RWPE1 (cell line): ENCODE results near the gene VEZF1.

Source experiments
- CTCF ChIA-PET: fragments of 350-600 bp; sonication (Branson Sonifier 250); formaldehyde crosslinking; extraction: SDS; loops from one replicate; lab custom pipeline; 2021; lab: Yijun Ruan, JAX
- POLR2A ChIA-PET: fragments of 400-600 bp; formaldehyde crosslinking; extraction: SDS; loops from one replicate; lab custom pipeline; 2020; ENCODE audit warnings: antibody characterized with exemption; ENCODE audit not compliant: low non-redundant PET; lab: Yijun Ruan, JAX
- DNase-seq: peaks from one replicate; pipeline ENCODE4 v3.0.0; 2012; ENCODE audit warnings: low spot score
- H3K27ac ChIP-seq: fragments of 450-650 bp; 2 replicates; pipeline ENCODE4 v1.5.1; 2017
- TF ChIP-seq, protein P1 (sequence below): fragments of 450-650 bp; conservative IDR thresholded peaks from 2 replicates; pipeline ENCODE4 v1.5.1; 2017; ENCODE audit warnings: low read depth, mild to moderate bottlenecking

Gene VEZF1, protein sequence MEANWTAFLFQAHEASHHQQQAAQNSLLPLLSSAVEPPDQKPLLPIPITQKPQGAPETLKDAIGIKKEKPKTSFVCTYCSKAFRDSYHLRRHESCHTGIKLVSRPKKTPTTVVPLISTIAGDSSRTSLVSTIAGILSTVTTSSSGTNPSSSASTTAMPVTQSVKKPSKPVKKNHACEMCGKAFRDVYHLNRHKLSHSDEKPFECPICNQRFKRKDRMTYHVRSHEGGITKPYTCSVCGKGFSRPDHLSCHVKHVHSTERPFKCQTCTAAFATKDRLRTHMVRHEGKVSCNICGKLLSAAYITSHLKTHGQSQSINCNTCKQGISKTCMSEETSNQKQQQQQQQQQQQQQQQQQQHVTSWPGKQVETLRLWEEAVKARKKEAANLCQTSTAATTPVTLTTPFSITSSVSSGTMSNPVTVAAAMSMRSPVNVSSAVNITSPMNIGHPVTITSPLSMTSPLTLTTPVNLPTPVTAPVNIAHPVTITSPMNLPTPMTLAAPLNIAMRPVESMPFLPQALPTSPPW

DNA sequence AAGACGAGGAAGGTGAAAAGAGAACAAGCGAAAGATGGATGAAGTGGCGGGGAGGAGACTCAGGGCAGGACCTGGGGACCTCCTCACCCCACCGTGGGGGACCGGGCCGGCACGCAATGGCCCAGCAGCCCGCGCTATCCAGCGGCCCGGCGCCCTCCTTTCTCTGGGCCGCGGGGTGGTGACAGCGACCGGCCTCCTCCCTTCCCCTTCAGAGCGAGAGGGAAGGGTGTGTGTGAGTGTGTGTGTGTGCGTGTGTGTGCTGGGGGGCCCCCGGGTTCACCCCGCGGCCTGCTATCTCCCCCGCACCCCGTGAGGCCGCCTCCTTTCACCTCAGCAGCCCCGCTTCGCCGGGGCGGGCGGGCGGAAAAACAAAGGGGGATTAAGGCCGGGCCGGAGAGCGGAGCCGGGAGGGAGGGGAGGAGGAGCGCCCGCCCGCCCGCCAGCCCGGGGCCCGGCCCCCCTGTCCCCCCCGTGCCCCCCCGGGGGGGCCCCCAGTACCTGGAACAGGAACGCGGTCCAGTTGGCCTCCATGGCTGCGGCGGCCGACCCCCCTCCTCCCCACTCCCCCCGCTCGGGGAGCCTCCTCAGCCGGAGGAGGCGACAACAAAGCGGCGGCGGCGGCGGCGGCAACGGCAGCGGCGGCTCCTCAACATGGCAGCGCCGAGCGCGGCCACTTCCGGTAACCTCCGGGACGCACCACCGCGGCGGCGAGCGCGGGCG lies at the start of gene VEZF1:
Gene VEZF1, minus strand, starts transcription at position 674 of the 720 bp plus-strand sequence. Its CDS starts 143 bp downstream, at position 531.
- TF ChIP-seq, protein P1, sequence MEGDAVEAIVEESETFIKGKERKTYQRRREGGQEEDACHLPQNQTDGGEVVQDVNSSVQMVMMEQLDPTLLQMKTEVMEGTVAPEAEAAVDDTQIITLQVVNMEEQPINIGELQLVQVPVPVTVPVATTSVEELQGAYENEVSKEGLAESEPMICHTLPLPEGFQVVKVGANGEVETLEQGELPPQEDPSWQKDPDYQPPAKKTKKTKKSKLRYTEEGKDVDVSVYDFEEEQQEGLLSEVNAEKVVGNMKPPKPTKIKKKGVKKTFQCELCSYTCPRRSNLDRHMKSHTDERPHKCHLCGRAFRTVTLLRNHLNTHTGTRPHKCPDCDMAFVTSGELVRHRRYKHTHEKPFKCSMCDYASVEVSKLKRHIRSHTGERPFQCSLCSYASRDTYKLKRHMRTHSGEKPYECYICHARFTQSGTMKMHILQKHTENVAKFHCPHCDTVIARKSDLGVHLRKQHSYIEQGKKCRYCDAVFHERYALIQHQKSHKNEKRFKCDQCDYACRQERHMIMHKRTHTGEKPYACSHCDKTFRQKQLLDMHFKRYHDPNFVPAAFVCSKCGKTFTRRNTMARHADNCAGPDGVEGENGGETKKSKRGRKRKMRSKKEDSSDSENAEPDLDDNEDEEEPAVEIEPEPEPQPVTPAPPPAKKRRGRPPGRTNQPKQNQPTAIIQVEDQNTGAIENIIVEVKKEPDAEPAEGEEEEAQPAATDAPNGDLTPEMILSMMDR: no peak
- peak; percentile 83 for DNase-seq
- ChIA-PET POLR2A (interaction anchor here (1.0 kb wide), 1 partner anchor 39 kb away, joined by 3 read pairs; no protein-coding TSS in a partner anchor), CTCF (interaction anchor here (0.7 to 1.4 kb wide), 3 partner anchors 12 to 39 kb away, joined by 3 to 4 read pairs (median 3); no protein-coding TSS in a partner anchor)
- peak within 1 kb of the TSS; percentile 98 for H3K27ac ChIP-seq

DNA sequence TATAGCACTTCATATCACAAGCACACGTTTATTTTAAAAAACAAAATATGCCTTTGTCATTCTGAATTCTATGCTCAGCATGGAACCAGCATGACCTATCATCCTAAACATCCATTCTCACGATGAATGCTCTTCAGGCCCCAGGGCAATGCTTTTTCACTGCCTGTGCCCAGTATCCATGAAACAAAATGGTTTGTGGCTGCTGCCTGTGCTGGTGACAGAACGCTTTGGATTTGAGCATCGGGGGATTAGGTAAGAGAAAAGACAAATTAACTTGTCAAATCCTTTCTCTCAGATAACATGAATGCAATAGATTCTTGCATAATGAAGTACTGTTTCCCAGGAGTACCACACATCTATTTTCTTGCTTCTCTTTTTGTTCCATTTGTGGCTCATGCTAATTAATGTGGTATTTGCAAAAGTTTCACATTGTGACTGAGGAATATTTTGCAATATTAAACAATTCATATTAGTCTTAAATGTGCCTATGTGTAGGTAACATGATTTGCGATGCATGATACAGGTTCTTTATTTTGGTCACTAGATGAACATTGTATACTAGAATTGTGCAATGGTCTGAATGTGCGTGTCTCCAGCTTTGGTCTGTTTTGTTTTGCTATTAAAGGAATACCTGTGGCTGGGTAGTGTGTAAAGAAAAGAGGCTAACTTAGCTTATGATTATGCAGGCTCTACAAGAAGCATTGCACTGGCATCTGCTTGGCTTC lies 44.8 kb upstream of the VEZF1 start:
- POLR2A ChIA-PET: no interaction called here
- DNase-seq: no peak

DNA sequence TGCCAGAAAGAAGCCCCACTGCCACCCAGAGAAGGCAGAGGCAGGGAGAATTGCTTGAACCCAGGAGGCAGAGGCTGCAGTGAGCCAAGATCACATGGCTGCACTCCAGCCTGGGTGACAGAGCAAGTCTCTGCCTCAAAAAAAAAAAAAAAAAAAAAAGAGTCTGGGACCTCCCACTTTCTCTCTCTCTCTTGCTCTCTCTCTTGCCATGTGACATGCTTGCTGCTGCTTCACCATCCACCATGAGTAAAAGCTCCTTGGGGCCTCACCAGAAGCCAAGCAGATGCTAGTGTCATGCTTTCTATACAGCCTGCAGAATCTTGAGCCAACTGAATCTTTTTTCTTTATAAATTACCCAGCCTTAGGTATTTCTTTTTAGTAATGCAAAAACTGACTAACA lies 40.5 kb upstream of the VEZF1 start:
- TF ChIP-seq, protein P1: no peak
- no peak overlapping the region for H3K27ac ChIP-seq
- CTCF ChIA-PET: interaction anchor here (0.6 kb wide), 1 partner anchor 9 kb away, joined by 3 read pairs; no protein-coding TSS in a partner anchor
- DNase-seq: no peak
- POLR2A ChIA-PET: no interaction called here

More for the DNA sequence above, 44.8 kb upstream of the VEZF1 start:
- CTCF ChIA-PET: no interaction called here
- TF ChIP-seq, protein P1: no peak
- H3K27ac ChIP-seq: no peak overlapping the region

DNA sequence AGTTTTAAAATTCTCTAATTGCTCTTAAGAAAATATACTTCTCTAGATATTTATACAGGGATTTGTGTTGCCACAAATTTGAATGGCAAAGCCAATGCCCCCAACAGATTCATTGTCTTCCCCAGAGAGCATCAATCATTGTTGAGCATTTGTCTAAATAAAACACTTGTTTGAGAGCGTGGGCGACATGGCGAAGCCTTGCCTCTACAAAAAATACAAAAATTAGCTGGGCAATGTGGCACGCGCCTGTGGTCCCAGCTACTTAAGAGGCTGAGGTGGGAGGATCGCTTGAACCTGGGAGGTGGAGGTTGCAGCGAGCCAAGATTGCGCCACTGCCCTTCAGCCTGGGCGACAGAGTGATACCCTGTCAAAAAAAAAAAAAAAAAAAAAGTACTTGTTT lies 32.3 kb upstream of the VEZF1 start:
- TF ChIP-seq, protein P1: no peak
- ChIA-PET POLR2A (no interaction called here), CTCF (no interaction called here)
- DNase-seq: no peak
- no peak overlapping the region for H3K27ac ChIP-seq

DNA sequence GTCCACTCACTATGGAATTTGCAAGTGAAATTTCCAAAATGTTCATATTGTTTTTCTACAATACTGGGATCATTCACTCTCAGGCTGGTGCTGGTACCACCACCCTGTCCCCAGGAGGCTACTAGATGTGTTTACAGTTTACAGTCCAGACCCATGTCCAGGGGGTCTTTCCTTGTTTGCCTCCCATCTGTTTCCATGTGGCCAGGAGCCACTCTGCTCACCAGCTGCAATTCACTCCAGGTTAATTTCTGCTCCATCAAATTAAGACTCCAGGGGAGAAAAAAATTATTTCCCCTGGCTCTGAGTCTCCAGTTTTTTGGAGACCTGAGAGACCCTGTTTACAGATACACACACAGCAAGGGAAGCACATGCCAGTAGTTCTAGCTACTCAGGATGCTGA lies 31.5 kb upstream of the VEZF1 start:
- DNase-seq: no peak
- H3K27ac ChIP-seq: no peak overlapping the region
- ChIA-PET CTCF (no interaction called here), POLR2A (no interaction called here)
- TF ChIP-seq, protein P1: no peak

DNA sequence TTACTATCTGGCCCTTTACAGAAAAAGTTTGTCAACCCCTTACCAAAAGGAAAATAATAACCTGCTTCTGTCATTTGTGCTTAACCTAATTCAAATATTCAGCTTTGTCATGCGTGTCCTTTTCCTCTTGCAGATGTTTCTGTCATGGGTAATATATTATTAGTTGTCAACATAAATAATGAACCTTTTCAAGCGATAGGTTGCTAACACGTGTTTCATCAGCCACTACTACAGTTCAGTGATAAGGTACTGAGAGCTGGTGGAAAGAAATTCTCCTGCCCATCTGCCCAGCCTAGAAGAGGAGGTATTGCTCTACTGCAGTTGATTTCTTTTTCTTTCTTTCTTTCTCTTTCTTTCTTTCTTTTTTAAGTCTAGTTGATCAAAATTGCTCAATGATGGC lies 31.0 kb upstream of the VEZF1 start:
- ChIA-PET CTCF (no interaction called here), POLR2A (no interaction called here)
- TF ChIP-seq, protein P1: no peak
- H3K27ac ChIP-seq: no peak overlapping the region
- no peak for DNase-seq
